GM18909 (cell line): Measurements from ENCODE around the gene VWCE.
A peak's percentile ranks its signal among the peaks of the same experiment; 100 is the strongest.

Experiments
- ATAC-seq: cut with Tn5 transposase; IDR thresholded peaks from one replicate; pipeline ENCODE4 v1.9.1; 2021; ENCODE audit warnings: mild to moderate bottlenecking; ENCODE audit not compliant: unreplicated experiment, poor library complexity

VWCE gene, protein sequence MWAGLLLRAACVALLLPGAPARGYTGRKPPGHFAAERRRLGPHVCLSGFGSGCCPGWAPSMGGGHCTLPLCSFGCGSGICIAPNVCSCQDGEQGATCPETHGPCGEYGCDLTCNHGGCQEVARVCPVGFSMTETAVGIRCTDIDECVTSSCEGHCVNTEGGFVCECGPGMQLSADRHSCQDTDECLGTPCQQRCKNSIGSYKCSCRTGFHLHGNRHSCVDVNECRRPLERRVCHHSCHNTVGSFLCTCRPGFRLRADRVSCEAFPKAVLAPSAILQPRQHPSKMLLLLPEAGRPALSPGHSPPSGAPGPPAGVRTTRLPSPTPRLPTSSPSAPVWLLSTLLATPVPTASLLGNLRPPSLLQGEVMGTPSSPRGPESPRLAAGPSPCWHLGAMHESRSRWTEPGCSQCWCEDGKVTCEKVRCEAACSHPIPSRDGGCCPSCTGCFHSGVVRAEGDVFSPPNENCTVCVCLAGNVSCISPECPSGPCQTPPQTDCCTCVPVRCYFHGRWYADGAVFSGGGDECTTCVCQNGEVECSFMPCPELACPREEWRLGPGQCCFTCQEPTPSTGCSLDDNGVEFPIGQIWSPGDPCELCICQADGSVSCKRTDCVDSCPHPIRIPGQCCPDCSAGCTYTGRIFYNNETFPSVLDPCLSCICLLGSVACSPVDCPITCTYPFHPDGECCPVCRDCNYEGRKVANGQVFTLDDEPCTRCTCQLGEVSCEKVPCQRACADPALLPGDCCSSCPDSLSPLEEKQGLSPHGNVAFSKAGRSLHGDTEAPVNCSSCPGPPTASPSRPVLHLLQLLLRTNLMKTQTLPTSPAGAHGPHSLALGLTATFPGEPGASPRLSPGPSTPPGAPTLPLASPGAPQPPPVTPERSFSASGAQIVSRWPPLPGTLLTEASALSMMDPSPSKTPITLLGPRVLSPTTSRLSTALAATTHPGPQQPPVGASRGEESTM

GRCh38 chr11:61294717-61295595, at the start of gene VWCE:
VWCE (minus strand) TSS chr11:61295316; CDS start chr11:61295037, 279 bp downstream.
- peak; percentile 74 for ATAC-seq

DNA sequence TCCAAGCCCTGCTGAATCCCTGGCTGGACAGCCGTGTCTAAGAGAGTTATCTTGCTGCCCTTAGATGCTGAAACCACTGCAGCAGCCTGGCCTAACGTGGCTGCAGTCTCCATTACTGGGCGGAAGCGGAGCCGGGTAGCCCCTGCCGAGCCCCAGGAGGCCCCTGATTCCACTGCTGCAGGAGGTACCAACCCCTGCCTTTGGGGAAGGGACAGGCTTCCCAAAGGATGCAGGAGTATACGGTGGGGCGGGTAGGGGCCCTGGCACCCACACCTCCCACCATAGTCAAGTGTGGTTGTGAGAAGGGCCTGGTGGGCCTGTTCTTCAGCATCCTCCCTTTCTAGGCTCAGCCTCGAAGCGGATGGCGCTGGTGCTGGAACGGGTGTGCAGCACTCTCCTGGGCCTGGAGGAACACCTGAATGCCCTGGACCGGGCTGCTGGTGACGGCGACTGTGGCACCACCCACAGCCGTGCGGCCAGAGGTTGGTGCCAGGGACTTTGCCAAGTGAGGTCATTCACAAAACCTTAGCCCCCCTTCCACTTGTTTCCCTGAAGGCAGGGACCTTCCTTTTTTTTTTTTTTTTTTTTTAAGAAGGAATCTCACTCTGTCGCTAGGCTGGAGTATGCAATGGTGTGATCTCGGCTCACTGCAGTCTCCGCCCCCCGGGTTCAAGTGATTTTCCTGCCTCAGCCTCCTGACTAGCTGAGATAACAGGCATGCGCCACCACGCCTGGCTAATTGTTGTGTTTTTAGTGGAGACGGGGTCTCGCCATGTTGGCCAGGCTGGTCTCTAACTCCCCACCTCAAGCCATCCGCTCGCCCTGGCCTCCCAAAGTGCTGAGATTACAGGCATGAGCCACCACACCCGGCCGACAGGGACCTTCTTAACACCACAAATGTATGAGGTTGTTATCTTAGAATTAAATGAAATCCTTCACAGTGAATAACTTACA, 49.0 kb upstream of the VWCE start:
- no peak for ATAC-seq

GRCh38 chr11:61342207-61342803, 47.2 kb upstream of the VWCE start:
- no peak for ATAC-seq

DNA sequence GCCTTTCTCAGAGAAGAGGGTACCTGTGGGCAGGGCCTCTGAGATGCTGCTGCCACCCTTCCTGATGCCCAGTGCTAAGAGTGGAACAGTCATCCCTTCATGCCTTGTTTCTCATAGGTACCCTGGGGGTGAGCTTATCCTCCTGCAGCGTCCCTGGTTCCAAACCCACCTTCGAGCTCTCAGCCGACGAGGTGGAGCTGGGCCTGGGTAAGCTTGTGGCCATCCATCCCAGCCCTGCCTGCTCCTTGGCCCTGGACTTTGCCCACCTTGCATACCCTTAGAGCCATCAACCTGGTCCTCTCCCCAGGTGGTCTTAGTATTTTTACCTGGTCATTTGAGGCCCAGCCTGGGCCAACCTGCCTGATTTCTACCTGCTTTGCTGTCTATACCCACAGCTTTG, 46.6 kb upstream of the VWCE start:
- ATAC-seq: no peak

GRCh38 chr11:61340979-61341378, 45.9 kb upstream of the VWCE start:
- no peak for ATAC-seq

DNA sequence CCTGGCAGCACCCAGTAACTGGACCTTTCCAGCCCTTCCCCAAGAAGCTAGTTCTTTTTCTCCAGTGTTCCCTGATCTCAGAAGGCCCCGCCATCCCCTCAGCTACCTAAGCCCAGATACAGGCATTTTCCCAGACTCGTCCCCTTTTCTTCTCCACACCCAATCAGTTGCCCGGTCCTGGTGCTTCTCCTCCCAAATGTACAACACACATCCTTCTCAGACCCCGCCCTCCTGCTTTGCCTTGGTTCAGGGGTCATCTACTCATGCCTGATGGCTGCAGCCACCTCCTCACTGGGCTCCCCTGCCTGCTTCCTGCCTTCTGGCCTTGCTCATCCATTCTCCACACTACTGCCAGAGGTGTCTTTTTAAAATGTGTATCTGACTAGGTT, 44.4 kb upstream of the VWCE start:
- no peak for ATAC-seq

DNA sequence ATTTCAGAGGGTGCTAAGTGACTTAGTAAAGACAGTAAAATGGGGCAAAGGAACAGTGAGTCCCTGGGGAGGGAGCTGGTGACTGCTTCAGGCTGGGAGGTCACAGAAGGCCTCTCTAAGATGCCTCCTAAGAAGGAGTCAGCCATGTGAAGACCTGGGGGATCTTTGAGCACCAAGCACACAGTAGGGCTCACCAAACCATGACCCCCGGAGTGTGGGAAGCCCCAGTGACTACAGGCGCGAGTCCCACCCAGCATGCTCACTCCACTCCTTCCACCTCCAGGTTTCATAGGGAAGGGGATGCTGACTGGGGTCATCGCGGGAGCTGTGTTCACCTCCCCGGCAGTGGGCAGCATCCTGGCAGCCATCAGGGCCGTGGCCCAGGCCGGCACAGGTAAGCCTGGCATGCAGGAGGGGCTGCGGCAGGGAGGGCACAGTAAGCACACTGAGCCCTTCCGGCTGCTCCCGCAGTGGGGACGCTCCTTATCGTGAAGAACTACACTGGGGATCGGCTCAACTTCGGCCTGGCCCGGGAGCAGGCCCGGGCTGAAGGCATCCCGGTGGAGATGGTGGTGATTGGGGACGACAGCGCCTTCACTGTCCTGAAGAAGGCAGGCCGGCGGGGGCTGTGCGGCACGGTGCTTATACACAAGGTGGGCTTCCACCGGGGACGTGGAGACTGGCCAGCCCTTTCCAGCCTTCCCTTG, 43.8 kb upstream of the VWCE start:
- ATAC-seq: no peak

- ATAC-seq: no peak
Observed at GRCh38 chr11:61337706-61338470, 42.8 kb upstream of the VWCE start.

- ATAC-seq: peak; percentile 61
Observed at GRCh38 chr11:61336171-61336935, 41.2 kb upstream of the VWCE start.

DNA sequence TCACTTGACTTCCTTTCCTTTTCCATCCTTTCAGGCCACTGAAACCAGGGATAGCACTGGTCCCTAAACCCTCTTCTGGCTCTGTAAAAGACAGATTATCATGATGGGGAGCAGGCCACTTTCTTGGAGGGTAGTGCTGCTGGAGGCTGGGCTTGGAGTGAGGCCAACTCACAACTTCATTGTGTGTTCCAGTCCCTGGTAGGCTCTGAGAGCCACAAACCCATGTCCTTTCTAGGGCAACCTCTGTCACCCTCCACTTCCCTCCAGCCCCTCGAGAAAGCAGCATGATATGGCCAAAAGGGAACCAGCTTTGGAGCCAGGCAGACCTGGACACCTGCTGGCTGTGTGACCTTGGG, 40.2 kb upstream of the VWCE start:
- no peak for ATAC-seq

DNA sequence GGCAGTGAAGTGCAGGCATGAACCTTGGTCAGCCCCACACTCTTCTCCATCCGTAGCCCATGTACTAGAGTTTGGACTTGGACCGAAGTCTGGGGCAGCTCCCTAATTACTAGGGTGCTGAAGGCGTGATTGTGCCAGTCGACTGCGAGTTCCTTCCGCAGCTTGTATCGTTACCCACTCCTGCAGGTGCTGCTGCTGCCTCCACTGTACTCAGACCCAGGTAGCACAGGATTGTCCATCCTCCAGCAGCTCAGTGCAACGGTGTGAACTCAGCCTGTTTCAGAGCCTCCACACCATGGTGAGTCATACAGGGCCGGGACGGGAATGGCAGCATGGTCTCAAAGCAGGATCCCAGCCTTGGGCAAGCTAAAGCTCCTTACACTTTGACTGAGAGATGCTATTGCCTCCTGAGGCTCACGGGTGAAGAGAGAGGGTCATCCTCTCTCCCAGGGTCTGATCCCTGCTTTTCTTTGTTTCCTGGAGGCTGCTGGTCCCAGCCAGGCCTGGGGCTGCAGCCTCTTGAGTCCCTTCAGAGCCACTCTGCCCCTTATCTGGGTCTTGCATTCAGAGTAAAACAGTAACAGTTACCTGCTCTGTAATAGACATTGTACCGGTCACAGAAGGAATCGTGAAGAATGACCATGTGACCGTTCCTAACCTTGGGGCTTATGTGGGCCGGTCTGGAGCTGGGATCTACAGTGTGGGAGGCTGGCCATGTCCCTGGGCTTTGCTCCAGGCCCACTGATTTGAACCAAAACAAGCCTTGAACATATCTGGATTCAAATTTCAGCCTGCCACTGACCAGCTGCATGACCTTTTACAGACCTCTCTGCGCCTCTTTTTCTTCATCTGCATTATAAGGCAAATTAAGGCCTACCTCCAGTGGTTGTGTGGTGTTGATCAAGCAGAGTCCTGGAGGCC, 39.6 kb upstream of the VWCE start:
- no peak for ATAC-seq

DNA sequence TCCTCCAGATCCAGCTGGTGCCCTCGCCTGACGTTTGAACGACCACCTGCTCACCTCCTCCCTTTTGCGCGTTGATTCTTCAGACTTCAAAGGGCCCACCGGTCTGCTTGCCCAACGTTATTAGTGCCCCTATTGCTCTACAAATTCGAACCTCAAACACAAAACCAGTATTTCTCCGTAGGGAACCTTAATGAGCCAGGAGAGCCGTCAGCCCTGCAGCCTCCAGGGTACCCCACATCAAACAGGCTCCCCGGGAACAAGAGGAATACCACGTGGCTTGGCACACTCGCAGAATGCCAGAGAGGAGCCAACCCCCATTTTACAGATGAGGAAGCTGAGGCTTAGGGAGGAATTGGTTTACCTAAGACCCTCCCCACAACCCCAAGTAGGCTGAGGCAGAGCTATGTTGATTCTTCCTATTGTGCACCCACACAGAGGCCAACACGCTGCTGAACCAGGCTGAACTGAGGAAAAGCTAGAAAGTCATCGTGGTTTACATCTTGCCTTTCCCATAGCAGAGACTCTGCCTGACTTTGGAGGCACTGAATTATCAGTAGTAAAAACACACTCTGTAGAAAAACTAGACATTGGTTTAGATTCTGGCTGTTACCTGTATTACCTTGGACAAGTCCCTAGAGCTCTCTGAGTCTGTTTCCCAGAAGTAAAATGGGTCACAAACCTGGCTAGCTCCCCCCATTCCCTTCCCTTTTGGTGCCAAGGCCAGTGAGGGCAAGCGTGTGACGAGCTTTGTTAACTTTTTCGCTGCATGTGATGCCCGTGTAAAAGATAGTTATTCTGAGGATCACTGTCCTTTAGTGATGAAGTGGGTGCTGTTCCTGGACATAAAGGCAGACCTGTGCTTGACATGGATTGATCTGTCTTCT, 38.7 kb upstream of the VWCE start:
- no peak for ATAC-seq

- peak; percentile 84 for ATAC-seq
Observed at GRCh38 chr11:61332797-61333549, 37.9 kb upstream of the VWCE start, which contains the start of the genes DDB1 and TKFC. DDB1 (minus strand) TSS chr11:61333105; CDS start chr11:61332968, 137 bp downstream. TKFC (plus strand) TSS chr11:61333228; CDS start chr11:61334729, 1,501 bp downstream.

DNA sequence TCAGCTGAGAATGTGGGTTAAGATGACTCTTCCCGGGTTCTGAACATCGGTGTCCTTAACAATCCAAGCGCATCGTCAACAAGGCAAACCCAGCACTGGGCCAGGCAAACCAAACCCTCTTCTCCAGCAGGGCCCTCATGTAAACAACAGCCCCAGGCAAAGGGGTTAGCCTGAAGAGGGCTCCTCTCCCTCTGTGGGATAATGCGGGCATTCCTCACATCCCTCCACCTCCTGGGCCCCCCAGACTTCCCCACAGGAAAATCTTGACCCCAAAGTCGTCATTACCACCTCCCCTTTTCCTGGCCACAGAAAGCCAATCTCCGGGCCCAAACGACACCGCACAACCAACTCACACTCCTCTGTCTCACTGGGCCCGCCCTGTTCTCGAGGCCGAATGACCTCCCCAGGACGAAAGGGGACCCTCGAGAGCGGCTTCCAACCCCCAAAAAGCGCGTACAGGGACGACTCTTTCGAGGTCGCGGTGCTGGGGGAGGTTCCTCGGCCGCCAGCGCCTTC, 37.2 kb upstream of the VWCE start:
- peak; percentile 4 for ATAC-seq
